HG02885 (cell line): ENCODE results near the gene FNDC3B.

Source experiments
- ATAC-seq: cut with Tn5 transposase; IDR thresholded peaks from one replicate; pipeline ENCODE4 v1.9.1; 2021; ENCODE audit warnings: mild to moderate bottlenecking; ENCODE audit not compliant: unreplicated experiment, poor library complexity

FNDC3B gene

GRCh38 chr3:172180473-172180872 is 141.1 kb downstream of the FNDC3B start:
- no peak for ATAC-seq

- peak; percentile 47 for ATAC-seq
Observed at GRCh38 chr3:172181932-172182586, 142.7 kb downstream of the FNDC3B start.

GRCh38 chr3:172182797-172183196 is 143.4 kb downstream of the FNDC3B start:
- ATAC-seq = no peak

GRCh38 chr3:172184106-172184822 is 144.9 kb downstream of the FNDC3B start:
- ATAC-seq = no peak

- no peak for ATAC-seq
Observed at GRCh38 chr3:172185907-172186306, 146.5 kb downstream of the FNDC3B start.

GRCh38 chr3:172186607-172187006 is 147.2 kb downstream of the FNDC3B start:
- no peak for ATAC-seq

GRCh38 chr3:172187511-172187910 is 148.1 kb downstream of the FNDC3B start:
- ATAC-seq = no peak

GRCh38 chr3:172188511-172188910 is 149.1 kb downstream of the FNDC3B start:
- ATAC-seq = no peak

- ATAC-seq = no peak
Observed at GRCh38 chr3:172189213-172189612, 149.8 kb downstream of the FNDC3B start.

GRCh38 chr3:172189987-172190603 is 150.7 kb downstream of the FNDC3B start:
- no peak for ATAC-seq

GRCh38 chr3:172190980-172191379 is 151.6 kb downstream of the FNDC3B start:
- no peak for ATAC-seq

- ATAC-seq = no peak
Observed at GRCh38 chr3:172191629-172192028, 152.3 kb downstream of the FNDC3B start.

GRCh38 chr3:172192830-172193415 is 153.5 kb downstream of the FNDC3B start:
- ATAC-seq = no peak

- ATAC-seq = no peak
Observed at GRCh38 chr3:172193436-172193835, 154.1 kb downstream of the FNDC3B start.

GRCh38 chr3:172194702-172195406 is 155.5 kb downstream of the FNDC3B start:
- no peak for ATAC-seq

GRCh38 chr3:172195407-172195754 is 156.0 kb downstream of the FNDC3B start:
- ATAC-seq = no peak

- no peak for ATAC-seq
Observed at GRCh38 chr3:172197344-172197743, 158.0 kb downstream of the FNDC3B start.

- no peak for ATAC-seq
Observed at GRCh38 chr3:172198428-172198827, 159.1 kb downstream of the FNDC3B start.

GRCh38 chr3:172199850-172200369 is 160.5 kb downstream of the FNDC3B start:
- no peak for ATAC-seq

- ATAC-seq = no peak
Observed at GRCh38 chr3:172201136-172201869, 161.9 kb downstream of the FNDC3B start.
